AG10803 (cell line): ENCODE data around the gene MPLKIP.
"Not testable (repeated sequence)": the region's sequence is repeated elsewhere in the genome, so short reads cannot be mapped to it uniquely, and the experiment has no call there.

Experiments used
- DNase-seq: peaks from one replicate; pipeline ENCODE4 v3.0.0; 2010; ENCODE audit warnings: low read depth
- H3K4me3 ChIP-seq: 2 replicates; pipeline ENCODE4 v1.5.1; 2011; ENCODE audit warnings: mild to moderate bottlenecking, low read length, control low read depth
- TF ChIP-seq, protein P1 (sequence below): conservative IDR thresholded peaks from 2 replicates; pipeline ENCODE4 v1.5.1; 2011; ENCODE audit warnings: mild to moderate bottlenecking, low read length, control low read depth, inconsistent platforms

Gene MPLKIP

DNA sequence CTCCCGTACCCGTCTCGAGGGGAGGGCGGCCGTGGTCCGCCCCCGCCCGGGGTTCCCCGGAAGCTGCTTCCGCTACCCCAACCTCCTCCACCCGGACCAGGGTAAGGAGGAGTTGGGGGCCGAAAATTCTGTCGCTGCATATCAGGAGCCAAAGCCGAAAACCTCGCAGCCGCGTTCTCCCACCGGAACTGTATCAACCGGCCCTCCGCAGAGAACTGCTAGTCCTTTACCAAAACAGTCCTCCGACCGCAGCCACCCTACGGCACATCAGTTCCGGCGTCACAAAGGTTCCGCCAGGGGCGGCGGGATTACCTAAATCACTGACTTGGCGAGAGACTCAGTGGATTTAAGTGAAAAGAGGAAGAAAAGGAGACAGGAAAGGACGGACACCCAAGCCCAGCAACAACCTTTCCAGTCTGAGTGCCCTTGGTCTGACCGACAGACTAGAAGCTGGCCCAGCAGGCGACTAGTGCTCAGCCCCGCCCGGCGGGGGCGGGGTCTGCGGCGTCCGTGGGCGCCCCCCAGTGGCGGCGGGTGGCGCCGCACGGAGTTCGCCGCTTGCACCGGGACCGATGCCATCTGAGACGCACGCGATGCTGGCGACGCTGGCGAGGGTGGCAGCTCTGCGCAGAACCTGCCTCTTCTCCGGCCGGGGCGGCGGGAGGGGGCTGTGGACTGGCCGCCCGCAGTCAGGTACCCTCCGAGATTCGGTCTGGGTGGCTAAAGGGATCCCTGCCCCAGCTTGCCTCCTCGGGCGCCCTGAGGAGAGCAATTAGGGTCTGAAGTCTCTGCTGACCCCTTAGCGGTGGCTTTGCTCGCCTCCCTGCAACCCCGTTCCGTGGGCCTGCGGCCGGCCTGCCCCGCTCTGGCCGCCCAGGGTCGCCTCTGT lies at the start of gene MPLKIP, which contains the start of gene SUGCT:
Gene MPLKIP, minus strand, starts transcription at position 195 of the 889 bp plus-strand sequence. Its CDS starts 55 bp downstream, at position 140.
Gene SUGCT, plus strand, starts transcription at position 578 of the 889 bp plus-strand sequence.
- DNase-seq = peak; percentile 86
- TF ChIP-seq, protein P1, sequence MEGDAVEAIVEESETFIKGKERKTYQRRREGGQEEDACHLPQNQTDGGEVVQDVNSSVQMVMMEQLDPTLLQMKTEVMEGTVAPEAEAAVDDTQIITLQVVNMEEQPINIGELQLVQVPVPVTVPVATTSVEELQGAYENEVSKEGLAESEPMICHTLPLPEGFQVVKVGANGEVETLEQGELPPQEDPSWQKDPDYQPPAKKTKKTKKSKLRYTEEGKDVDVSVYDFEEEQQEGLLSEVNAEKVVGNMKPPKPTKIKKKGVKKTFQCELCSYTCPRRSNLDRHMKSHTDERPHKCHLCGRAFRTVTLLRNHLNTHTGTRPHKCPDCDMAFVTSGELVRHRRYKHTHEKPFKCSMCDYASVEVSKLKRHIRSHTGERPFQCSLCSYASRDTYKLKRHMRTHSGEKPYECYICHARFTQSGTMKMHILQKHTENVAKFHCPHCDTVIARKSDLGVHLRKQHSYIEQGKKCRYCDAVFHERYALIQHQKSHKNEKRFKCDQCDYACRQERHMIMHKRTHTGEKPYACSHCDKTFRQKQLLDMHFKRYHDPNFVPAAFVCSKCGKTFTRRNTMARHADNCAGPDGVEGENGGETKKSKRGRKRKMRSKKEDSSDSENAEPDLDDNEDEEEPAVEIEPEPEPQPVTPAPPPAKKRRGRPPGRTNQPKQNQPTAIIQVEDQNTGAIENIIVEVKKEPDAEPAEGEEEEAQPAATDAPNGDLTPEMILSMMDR = peak; percentile 51
- H3K4me3 ChIP-seq = peak within 1 kb of the TSS; percentile 75

- no peak for DNase-seq
- H3K4me3 ChIP-seq = no peak overlapping the region
- TF ChIP-seq, protein P1 = no peak
Measured at GRCh38 chr7:40182452-40182851, 48.0 kb upstream of the MPLKIP start.

- TF ChIP-seq, protein P1 = no peak
- no peak overlapping the region for H3K4me3 ChIP-seq
- no peak for DNase-seq
Measured at GRCh38 chr7:40177071-40177470, 42.6 kb upstream of the MPLKIP start.

DNA sequence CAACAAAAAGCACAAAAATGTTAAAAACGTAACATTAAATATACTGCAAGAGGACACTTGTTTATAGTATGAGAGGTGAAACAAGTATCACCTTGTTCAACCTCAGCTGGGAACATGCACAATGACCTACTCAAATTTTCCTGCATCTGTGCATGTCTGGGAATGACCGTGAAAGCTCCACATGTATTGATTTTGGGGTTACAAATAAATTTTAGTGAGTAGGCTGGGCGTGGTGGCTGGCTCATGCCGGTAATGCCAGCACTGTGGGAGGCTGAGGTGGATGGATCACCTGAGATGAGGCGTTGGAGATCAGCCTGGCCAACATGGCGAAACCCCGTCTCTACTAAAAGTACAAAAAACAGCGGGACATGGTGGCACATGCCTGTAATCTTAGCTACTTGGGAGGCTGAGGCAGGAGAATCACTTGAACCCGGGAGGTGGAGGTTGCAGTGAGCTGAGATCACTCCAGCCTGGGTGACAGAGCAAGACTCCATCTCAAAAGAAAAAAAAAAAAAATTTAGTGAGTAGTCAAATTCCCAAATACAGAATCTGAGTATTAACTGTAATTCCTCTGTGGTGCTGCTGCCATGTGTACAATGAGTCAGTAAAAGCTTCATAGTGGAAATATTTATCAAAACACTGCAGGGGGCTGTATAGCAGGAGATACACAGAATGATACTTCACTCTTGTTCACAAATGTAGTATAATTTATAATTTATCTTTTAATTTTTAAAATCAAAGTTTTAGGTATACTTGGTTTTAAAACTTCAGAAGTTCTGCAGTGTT lies 41.5 kb upstream of the MPLKIP start:
- no peak overlapping the region for H3K4me3 ChIP-seq
- peak; percentile 39 for DNase-seq
- TF ChIP-seq, protein P1 = no peak

GRCh38 chr7:40175256-40175655 lies 40.8 kb upstream of the MPLKIP start:
- not testable (repeated sequence) for DNase-seq, H3K4me3 ChIP-seq

DNA sequence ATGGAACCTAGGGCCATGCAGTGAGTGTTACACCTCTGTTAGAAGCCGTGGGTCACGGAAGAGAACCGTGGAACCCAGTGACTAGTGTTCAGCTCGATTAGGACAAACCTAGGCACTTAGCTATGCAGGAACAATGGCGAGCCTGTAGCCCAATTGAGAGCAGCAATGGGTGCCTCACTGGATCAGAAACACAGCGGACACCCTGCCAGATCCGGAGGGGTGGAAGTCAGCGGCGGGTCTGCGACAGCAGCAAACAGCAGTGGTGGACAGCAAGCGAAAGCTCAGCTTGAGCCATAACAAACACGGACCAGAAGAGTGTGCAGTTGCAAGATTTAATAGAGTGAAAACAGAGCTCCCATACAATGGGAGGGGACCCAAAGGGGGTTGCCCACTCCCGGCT lies 38.7 kb upstream of the MPLKIP start:
- not testable (repeated sequence) for H3K4me3 ChIP-seq, DNase-seq

GRCh38 chr7:40168266-40168665 lies 33.8 kb upstream of the MPLKIP start:
- not testable (repeated sequence) for DNase-seq, H3K4me3 ChIP-seq

- no peak for DNase-seq
- H3K4me3 ChIP-seq = no peak overlapping the region
- TF ChIP-seq, protein P1 = no peak
Measured at GRCh38 chr7:40167291-40167690, 32.9 kb upstream of the MPLKIP start.
